H1 (cell line): Measurements from ENCODE around the gene DCDC1. TPM values are rescaled to one million over a fixed set of nuclear protein-coding genes. Genes with fewer than 3 reads are reported as not detected.

Experiments used
- CHD2 ChIP-seq: IDR thresholded peaks from 2 replicates; pipeline ENCODE4 v1.6.1; 2012; ENCODE audit warnings: low read length, improper control_type of control experiment
- HDAC2 ChIP-seq, 2 experiments: fragments of 300-600 bp in 1 of 2; sonication (generic) in 1 of 2; IDR thresholded peaks; 2 replicates each; pipeline ENCODE4 v1.6.1; 2011 to 2012; ENCODE audit warnings: low read depth in 2 of 2, low read length in 2 of 2, mild to moderate bottlenecking in 2 of 2, moderate library complexity in 2 of 2, borderline replicate concordance in 1 of 2, inconsistent platforms in 1 of 2
- KDM4A ChIP-seq: IDR thresholded peaks from one replicate; pipeline ENCODE4 v1.7.1; 2012; ENCODE audit warnings: low read depth, mild to moderate bottlenecking, moderate library complexity, low read length, inconsistent platforms; ENCODE audit not compliant: severe bottlenecking
- polyA plus RNA-seq, 7 experiments: library from polyadenylated mRNA; depleted of rRNA in 3 of 7; stranded (reverse) in 5 of 7; unstranded in 2 of 7; fragments of >200 nt in 5 of 7; fragments of 200-250 nt in 2 of 7; gene quantifications; 1 replicate in 5 of 7; 2 replicates in 1 of 7; 4 replicates in 1 of 7; pipeline versions ENCODE4 v1.2.1 to v1.2.3, GENCODE V29; 2011 to 2013; ENCODE audit warnings: missing spikeins in 2 of 7, mixed read lengths in 2 of 7
- total RNA-seq: library from RNA; stranded (reverse); fragmentation: NEBNext Ultra II Directional; extraction: Animal tissue kit (Norgen Biotek cat#: 25700); gene quantifications from 2 replicates; pipeline ENCODE4 v1.2.1, GENCODE V29; 2021

Gene DCDC1
- total and polyA plus RNA-seq, 2 of the 8 experiments (the other 6 are each of a cell fraction or from before 2014, with no cell fraction given), result 0.15 to 0.56 TPM

- TF ChIP-seq HDAC2 (IDR thresholded peaks at IDR 0.05; ENCODE audit: borderline replicate concordance in 1 of 2, low read depth in 2 of 2, low read length in 2 of 2), result no peak
- no peak for TF ChIP-seq KDM4A
- TF ChIP-seq CHD2, result no peak
Observed at GRCh38 chr11:30861531-30861930, 508.0 kb downstream of the DCDC1 start (continued).
